Esophagus muscularis mucosa (tissue), 4 donors: Measurements from ENCODE around the gene AGAP1.

ENCODE experiments used
- CTCF ChIP-seq, 3 experiments: fragments of 200-600 bp in 2 of 3; fragments of 450-650 bp in 1 of 3; sonication (generic) in 2 of 3; IDR thresholded peaks; one replicate each; pipeline ENCODE4 v1.5.1; 2017 to 2019; ENCODE audit warnings: antibody characterized with exemption in 3 of 3, mild to moderate bottlenecking in 2 of 3, moderate library complexity in 1 of 3
- EP300 ChIP-seq: sonication (generic); formaldehyde crosslinking; IDR thresholded peaks from one replicate; pipeline ENCODE4 v1.6.1; 2017; ENCODE audit warnings: antibody characterized with exemption
- POLR2A ChIP-seq: fragments of 450-650 bp; IDR thresholded peaks from one replicate; pipeline ENCODE4 v1.6.1; 2017; ENCODE audit warnings: antibody characterized with exemption, moderate library complexity, mild to moderate bottlenecking, low read depth
- POLR2AphosphoS5 ChIP-seq, 2 donors: sonication (generic); formaldehyde crosslinking; IDR thresholded peaks; one replicate each; pipeline ENCODE4 v1.6.1; 2017; ENCODE audit warnings: antibody characterized with exemption in 2 of 2

DNA sequence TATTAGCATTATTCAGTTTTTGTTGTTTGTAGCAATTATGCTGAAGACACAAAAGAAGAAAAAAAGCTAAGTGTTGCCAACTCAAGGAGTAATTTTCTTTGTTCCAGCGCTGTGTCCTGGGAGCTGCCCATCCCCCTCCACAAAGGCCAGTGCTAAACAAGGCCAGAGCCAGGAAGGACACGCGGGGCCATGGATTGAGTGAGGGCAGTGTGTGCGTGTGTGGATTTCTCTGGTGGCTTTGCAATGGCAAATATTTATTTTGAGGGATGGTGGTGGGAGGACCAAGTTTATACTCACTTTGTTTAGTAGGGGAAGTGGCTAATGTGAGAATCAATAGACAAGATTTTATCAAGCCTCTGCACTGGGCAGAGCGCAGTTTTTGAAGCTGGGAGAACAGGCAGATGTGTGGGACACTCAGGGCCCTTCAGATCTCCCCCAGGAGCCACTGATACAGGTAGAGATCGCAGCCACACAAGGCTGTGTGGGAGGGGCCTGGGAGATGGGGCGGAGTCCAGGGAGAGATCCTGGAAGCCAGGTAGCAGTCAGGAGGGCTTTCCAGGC lies 11.4 kb downstream of the AGAP1 start:
- TF ChIP-seq POLR2AphosphoS5 (IDR thresholded peaks at IDR 0.05) (no peak), POLR2A (no peak), CTCF (IDR thresholded peaks at IDR 0.05) (no peak), EP300 (no peak)
